ENCODE measurements around the gene CACNG7. TPM values are rescaled to one million over a fixed set of nuclear protein-coding genes. Genes with fewer than 3 reads are reported as not detected.

The CACNG7 gene
- polyA plus RNA-seq, 1 donor = not detected

DNA sequence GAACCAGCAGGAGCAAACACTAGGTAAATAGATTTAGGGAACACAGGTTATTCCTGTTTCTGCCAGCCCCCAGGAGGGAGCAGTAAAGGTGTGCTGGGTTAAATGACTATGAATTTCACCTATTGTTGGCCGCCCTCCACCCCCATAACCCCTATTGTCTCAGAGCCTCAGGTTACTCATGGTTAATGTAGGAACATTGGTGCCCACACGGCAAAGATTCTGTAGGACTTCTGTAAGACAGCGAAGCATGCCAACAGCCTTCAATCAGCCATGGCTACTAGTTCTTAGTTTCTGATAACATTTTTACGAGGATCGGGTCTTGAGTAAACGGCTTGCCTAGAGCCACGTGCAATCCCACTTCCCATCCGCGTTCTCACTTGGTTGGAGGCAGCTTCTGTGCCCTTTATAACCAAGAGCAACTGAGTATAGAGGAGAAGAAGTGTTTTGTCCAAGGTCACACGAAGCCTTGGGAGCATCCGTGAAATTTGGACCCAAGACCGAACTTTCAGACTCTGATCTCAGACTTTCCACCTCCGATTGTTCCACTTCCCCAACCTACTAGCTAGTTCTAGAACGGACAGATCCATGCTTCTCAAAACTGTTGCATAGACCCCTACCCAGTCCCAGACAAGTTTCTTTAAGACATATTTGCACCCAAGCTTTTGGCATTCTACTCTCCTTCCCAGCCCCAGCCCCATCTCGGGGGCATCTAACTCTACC is 48.5 kb downstream of the CACNG7 start:
- DNase-seq = no peak

DNA sequence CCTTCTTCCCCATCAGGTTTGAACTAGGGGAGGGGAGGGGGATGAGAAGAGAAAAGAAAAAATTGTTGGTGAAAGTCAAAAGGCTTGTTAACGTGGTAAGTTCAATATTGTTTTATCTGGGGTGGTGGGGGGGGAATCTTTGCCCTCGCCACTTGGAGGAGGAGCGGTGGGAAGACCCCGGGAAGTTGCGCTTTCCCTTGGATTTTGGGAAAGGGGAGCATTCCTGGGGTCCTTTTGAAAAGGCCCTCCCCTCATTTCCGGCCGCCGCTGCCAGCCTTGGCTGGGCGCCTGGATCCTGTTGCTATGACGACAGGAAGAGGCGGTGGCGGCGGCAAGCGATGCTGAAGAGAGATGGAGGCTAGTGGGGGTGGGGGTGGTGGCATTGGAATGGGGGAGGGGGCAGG is 49.1 kb downstream of the CACNG7 start:
- no peak for DNase-seq

DNA sequence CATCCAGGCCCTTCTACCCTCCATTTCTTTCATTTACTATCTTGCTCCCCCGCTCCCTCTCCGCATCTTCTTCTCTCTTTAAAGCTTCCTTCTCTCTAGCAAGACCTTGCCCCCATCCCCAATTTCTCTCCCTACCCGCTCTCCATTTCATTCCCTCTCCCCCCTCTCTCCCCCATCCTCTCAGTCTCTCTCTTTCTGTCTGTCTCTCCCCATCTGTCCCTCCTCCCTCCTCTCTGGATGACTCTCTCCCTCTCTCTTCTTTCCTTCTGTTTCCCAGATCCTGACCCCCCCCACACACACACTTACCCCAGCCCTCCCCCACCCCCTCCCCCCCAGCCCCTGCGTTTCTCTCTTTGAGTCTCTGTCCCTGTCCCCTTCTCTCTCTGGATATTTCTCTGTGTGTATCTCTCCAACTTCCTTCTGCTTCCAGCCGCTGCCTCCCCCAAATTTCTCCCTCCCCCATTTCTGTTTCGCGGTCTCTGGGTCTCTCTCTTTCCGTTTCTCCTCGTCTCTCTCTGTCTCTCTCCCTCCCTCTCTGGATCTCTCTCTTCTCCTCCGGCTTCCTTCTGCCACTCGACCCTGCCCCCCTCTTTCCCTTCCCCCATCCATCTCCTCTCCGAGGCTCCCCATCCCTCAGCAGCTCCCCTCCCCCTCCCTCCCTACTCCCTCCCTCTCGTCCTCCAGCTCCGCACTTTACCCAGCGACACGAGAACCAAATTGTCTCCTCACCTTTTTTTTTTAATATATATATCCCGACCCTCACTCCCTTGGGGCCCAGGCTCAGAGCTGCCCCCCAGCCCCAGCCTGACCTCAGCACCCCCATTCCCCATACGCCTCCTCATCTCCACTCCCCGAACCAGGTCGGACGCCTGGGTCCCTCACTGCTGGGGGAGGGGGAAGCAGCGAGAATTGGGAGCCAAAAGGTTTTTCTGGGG is 50.0 kb downstream of the CACNG7 start:
- DNase-seq = no peak

DNA sequence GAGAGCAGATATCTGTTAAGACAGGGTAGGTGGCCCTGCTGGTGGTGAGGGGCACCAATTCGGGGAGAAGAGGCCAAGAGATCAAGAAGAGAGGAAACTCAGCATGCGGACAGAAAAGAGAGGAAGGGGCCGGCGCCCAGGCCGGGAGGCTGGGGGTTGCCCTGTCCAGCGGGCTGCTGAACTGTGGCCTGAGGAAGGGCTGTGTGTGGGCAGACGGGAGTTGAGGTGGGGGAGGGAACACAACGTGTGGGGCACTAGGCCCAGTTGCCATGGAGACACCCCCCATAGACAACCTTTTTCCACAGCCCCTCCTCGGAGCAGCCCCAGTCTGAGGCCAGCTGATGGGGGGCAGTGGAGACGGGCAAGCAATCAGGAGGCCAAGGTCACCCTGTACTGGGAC is 51.1 kb downstream of the CACNG7 start:
- no peak for DNase-seq

DNA sequence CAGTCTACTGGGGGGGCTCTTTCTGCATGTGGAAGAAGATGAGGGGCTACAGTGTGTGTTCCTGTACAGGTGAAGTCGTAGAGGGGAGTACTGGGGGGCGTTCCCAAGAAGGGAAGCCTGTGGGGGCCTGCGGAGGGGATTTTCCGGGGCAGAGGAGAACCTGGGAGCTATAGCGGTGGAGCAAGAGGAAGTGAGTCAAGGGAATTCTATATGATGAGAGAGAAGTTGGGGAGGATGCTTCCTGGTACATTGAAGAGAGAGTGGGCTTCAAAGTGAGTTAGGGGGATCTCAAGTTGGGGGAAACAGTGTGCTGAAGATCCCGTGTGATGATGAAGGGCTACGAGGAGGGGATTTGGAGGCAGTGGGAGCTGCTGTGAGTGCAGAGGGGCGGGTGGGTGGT is 51.8 kb downstream of the CACNG7 start:
- no peak for DNase-seq

DNA sequence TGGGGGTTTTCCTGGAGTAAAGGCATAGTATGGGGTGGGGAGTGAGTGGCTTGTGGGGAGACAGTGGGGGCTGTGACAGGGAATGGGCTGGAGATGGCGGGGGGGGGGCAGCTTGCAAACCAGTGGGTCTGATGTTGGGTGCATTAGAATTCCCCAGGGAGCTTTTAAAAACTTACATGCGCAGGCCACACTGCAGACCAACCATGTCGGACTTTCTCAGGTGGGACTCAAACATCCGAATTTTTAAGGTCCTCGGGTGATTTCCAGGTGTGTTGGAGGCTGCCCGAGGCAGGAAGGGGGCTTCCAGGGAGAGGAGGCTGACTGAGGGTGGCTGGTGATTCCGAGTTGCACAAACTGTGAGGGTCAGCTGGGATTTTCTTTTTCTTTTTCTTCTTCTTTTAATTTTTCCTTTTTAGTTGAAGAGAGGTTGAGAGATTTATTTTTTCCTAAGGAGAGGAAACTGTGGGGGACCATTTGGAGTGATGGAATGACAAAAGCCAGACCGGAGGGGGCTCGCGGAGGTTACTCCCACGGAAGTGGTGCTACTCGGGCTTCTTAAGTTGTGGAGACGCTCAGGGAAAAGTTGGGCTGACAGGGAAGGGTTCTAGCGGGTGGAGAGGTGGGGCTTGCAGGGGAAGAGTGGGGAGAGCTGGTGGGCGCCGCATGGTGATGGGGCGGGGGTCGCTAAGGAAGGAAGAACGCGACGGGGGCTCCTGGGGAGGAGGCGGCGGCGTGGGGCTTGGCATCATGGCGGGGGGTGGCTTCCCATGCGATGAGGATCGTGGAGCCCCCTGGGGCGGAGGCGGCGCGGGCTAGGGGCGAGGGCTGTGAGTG is 52.7 kb downstream of the CACNG7 start:
- no peak for DNase-seq

DNA sequence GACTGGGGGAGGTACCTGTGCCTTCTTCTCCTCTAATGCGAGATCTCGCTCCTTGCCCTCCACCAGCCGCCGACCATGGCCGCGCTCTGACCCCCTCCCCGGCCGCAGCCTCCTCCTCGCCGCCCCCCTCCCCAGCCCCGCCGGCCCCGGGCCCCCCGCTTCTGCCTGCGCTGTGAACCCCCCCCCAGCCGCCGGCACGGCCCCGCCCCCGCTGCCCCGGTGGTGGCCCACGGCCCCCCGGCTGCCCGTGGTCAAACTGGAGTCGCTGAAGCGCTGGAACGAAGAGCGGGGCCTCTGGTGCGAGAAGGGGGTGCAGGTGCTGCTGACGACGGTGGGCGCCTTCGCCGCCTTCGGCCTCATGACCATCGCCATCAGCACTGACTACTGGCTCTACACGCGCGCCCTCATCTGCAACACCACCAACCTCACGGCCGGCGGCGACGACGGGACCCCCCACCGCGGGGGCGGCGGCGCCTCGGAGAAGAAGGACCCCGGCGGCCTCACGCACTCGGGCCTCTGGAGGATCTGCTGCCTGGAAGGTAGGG is 53.9 kb downstream of the CACNG7 start, which contains the start of gene CACNG8:
Gene CACNG8, plus strand, starts transcription at position 51 of the 545 bp plus-strand sequence.
- no peak for DNase-seq

DNA sequence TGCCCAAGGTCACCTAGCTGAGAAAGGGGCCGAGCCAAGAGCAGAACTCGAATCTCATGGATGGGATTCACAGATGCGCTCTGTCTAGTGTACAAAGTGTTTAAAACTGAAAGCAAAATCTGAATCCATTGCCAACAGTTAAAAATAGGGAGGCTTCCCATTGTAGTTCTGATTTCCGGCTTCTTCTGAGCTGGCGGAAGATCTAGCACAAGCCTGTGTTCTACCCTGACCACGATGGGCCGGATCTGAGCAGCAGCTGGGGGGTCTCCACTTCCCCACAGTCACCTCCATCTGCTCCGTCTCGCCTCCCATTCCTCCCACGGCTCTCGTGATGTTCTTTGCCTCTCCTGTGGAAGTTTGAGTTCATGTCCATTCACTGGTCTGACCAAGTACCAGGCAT is 56.0 kb downstream of the CACNG7 start:
- no peak for DNase-seq

DNA sequence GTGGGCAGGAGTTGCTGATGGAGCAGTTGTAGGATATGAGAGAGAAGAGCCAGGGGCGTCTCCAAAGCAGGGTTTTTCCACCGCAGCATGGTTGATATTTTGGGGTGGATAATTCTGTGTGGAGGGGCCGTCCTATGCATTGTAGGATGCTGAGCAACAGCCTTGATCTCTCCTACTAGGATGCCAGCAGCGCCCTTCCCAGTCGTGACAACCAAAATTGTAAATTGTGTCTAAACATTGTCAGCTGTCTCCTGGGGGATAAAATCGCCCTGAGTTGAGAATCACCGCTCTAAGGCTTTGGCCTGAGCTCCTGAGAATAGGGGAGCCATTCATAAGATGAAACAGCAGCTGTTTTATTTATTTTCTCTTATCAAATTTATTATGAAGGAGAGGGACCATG is 57.9 kb downstream of the CACNG7 start:
- no peak for DNase-seq

DNA sequence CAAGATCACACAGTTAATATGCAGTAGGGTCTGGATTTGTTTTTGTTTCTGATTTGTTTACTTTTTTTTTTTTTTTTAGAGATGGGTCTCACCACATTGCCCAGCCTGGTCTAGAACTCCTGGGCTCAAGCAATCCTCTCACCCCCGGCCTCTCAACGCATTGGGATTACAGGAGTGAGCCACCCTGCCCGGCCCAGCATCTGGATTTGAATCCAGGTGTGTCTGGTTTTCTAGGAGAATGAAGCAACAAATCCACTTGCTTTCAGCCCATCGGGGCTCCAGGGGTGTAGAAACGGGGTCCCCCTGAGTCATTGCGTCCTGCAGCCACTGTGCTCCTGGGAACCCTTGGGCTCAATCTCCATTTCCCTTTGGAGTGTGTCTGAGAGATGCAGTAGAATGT is 60.3 kb downstream of the CACNG7 start:
- no peak for DNase-seq

DNA sequence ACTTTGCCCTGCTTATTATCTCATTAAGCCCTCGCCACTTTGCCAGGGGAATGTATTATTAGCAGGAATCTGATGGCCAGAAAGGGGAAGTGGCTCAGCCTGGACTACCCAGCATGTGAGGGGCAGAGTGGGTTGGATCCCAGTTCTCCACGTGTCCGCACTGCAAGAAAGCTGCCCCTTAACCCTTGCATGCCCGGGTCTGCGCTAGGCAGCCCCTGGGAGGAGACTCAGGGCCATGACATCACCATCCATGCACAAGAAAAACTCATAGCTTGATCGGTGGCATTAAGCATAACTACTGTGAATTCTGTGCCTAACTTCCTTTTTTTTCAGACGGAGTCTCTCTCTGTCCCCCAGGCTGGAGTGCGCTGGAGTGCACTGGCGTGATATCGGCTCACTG is 62.6 kb downstream of the CACNG7 start:
- no peak for DNase-seq

DNA sequence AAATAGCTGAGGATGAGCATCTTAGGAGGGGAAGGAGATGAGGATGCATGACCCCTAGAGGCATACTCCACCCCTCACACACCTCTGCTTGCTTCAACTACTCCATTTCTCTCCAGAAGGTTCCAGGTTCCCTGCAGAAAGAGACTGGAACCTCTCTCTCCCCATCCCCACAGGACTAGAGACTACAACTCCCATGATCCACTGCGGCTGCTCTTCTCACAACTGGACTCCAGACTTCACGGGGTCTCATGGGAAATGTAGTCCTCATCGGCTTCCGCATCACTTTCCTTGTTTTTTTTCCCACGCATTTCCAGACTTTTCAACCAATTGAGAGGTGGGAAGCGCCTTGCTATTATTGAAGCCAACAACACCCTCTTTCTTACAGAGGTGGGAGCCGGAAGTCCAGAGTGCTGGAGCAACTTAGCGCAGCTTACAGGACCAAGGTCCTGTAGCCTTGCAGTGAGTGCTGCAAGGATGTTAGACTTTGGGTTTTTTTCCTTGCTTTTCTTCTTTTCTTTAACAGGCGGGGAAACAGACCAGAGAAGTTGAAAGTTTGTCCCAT is 68.4 kb downstream of the CACNG7 start:
- peak; percentile 83 for DNase-seq

DNA sequence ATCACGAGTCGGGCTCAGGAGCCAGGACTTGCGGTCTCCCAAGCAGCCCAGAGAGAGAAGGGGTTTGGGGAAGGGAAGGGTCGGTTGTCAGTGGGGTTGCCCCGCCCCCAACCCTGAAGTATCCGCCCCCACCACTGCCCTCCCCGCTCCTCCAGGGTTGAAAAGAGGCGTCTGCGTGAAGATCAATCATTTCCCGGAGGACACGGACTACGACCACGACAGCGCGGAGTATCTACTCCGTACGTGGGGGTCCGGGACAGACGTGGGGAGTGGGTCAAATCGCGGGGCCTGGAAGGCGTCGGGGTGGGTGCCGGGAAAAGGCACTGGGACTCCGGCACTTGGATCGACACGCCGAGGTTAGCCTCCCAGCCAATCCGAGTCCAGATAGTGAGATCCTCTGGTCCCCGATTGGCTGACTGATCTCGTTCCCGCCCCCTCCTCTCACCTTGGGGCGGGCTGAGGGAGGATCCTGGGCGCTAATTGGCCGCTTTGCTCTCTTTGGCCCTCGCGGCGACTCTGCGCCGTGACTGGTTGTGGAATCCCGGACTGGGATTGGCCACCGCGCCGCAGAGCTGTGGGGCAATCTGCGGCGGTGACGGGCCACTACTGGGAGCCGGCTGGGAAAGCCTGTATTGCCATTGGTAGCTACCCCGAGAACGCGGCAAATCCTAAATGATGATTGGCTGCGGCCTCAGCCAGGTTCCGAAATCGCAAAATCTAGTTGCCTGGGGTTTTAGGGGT is 69.1 kb downstream of the CACNG7 start:
- peak; percentile 18 for DNase-seq

DNA sequence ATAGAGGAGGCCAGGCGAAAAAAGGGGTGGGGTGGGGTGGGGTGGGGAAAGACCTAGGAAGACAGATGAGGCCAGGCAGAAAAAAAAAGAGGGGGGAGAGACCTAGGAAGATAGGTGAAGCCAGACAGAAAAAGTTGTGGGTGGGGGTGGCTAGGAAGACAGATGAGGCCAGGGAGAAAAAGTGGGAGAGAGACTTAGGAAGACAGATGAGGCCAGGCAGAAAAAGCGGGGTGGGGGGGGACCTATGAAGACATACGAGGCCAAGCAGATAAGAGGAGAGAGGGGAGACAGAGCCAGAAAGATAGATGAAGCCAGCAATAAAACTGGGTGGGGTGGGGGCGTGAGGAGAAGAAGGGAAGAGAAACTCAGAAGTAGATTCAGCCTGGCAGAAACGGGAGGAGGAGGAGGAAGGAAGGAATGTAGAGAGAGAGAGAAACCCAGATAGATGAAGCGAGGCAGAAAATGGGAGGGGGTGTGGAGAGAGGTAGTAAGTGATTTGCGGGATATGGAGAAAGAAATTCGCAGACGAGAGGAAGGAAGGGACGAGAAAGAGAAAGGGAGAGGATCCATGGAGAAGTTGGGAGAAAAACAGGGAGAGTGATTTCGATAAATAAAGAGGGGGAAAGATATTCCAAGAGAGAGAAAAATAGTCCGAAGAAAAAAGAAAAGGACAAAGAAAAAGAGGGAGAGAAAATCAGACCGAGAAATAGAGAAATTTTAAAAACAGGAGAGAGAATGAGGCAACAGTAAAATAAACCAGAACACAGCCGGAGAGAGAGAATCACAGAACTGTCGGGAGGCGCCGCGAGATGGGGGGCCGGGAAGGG is 70.1 kb downstream of the CACNG7 start:
- DNase-seq = no peak

DNA sequence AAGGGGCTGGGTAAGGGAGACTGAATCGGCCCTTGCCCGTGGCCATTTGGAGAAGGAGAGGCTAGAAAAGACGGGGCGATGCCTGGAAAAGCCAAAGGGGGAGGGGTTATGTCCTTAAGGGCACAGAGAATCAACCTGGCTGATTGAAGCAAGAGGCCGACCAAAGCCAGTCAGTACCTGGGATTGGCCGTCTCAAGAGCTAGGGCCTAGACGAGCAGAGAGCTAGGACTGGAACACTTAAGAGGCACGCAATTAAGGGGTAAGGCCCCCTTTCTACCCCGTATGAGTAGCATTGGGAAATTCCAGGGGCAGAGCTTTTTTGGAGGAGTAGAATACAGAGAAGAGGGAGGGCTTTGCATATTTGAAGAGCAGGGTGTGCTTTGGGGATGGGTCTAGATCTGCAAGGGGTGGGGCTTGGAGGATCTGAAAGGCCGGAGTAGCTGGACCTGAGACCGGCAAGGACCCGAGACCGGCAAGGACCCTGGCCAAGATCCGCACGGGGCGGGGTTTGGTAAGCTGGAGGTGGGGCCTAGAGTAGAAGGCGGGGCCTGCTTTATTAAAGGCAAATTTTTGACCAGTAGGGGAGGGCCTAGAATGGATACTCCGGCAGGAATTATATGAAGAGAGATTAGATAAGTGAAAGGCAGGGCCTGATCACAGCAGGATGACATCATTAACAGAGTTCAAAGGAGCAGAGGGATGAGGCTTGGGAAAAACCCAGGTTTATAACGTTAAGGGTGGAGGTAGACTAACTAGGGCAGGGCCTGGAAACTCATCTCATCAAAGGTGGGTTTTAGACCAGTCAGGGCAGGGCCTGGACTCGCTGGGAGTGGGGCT is 71.7 kb downstream of the CACNG7 start:
- DNase-seq = no peak

DNA sequence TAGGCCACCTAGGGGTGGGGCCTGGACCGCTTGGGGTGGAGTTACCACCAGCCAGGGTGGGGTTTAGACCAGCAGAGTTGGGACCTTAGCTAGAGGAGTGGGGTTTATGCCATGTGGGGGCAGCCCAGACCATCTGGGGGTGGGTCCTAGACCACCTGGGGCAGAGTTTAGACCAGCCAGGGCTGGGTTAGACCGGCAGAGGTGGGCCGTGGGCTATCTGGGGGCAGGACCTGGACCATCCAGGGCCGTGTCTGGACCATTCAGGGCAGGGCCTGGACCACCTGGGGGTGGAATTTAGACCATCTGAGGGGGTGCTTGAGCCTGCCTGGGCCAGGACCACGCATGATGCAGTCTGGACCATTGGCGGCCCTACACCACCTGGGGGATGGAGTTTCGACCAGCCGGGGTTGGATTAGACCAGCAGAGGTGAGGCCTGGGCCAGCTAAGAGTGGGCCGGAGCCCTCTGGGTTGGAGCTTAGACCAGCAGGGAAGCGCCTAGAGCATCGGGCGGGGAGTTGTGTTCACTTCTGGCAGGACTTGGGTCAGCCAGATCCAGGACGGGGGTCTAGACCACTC is 72.4 kb downstream of the CACNG7 start:
- DNase-seq = no peak

DNA sequence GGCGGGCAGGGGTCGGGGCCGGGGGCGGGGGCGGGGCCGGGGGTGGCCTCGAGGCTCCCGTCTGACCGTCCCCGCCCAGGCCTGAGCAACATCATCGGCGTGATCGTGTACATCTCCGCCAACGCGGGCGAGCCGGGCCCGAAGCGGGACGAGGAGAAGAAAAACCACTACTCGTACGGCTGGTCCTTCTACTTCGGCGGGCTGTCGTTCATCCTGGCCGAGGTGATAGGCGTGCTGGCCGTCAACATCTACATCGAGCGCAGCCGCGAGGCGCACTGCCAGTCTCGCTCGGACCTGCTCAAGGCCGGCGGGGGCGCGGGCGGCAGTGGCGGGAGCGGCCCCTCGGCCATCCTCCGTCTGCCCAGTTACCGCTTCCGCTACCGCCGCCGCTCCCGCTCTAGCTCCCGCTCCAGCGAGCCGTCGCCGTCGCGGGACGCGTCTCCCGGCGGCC is 72.9 kb downstream of the CACNG7 start:
- no peak for DNase-seq

DNA sequence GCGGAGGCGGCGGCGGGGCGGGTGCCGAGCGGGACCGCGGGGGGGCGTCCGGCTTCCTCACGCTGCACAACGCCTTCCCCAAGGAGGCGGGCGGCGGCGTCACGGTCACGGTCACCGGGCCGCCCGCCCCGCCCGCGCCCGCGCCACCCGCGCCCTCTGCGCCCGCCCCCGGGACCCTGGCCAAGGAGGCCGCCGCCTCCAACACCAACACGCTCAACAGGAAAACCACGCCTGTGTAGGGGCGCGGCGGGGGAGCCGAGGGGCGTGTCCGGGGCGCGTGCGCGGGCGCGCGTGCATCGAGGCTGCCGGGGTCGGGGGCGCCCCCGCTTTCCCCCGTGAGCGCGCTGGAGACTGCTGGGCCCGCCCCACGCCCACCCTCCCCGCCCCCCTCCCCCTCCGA is 73.5 kb downstream of the CACNG7 start:
- DNase-seq = peak; percentile 15

Measured in hindlimb muscle (tissue), 1 donor.